A549 (cell line): ENCODE data around the gene BCAS3. TPM values are rescaled to one million over a fixed set of nuclear protein-coding genes. Genes with fewer than 3 reads are reported as not detected.

Experiments used
- ATAC-seq, 2 experiments: fragments of 200-7000 bp in 1 of 2; fragments of >200 bp in 1 of 2; cut with Nextera tagmentation in 1 of 2; cut with Tn5 transposase in 1 of 2; 3 replicates each; pipeline versions ENCODE4 v1.8.0 to v1.9.1; 2018 to 2020; ENCODE audit warnings: mild to moderate bottlenecking in 1 of 2, moderate library complexity in 1 of 2
- CTCF ChIA-PET: fragments of 300-600 bp; sonication (Branson Sonifier 250); formaldehyde crosslinking; extraction: SDS; loops from one replicate; lab custom pipeline; 2021; ENCODE audit warnings: antibody characterized with exemption, inconsistent platforms; lab: Yijun Ruan, JAX
- POLR2A ChIA-PET: fragments of 350-600 bp; formaldehyde crosslinking; extraction: SDS; loops from one replicate; lab custom pipeline; 2021; ENCODE audit warnings: antibody characterized with exemption, inconsistent platforms; lab: Yijun Ruan, JAX
- DNase-seq, 2 experiments: peaks; one replicate each; pipeline versions ENCODE4 v3.0.0 to v3.0.0-alpha.2; 2011 to 2016; ENCODE audit warnings: low read depth in 1 of 2, low spot score in 1 of 2
- FAIRE-seq: peaks from 2 replicates; lab custom pipeline; 2011; peaks lifted over from hg19 to GRCh38; lab: Jason Lieb, UNC
- H3K27ac ChIP-seq, 2 experiments: fragments of >200 bp; sonication (Bioruptor Twin); formaldehyde crosslinking; 3 replicates each; pipeline ENCODE4 v1.5.1; 2016 to 2017
- H3K4me1 ChIP-seq: fragments of >200 bp; sonication (Bioruptor Twin); formaldehyde crosslinking; 3 replicates; pipeline ENCODE4 v1.6.1; 2016
- H3K4me2 ChIP-seq: fragments of >200 bp; sonication (Bioruptor Twin); formaldehyde crosslinking; 3 replicates; pipeline ENCODE4 v1.6.1; 2016
- H3K4me3 ChIP-seq: fragments of >200 bp; sonication (Bioruptor Twin); formaldehyde crosslinking; 3 replicates; pipeline ENCODE4 v1.5.1; 2016
- H3K9me3 ChIP-seq: fragments of >200 bp; sonication (Bioruptor Twin); formaldehyde crosslinking; 3 replicates; pipeline ENCODE4 v1.6.1; 2016
- CTCF ChIP-seq: fragments of >200 bp; sonication (Bioruptor Twin); formaldehyde crosslinking; IDR thresholded peaks from 3 replicates; pipeline ENCODE4 v1.5.1; 2016
- EHF ChIP-seq: fragments of 250-450 bp; sonication (Bioruptor Pico); IDR thresholded peaks from 2 replicates; pipeline ENCODE4 v1.5.0; 2020; ENCODE audit warnings: mild to moderate bottlenecking
- GATA3 ChIP-seq: IDR thresholded peaks from 2 replicates; pipeline ENCODE4 v1.6.1; 2012; ENCODE audit warnings: borderline replicate concordance
- HMGXB4 ChIP-seq: fragments of 250-450 bp; sonication (Bioruptor Pico); IDR thresholded peaks from 2 replicates; pipeline ENCODE4 v1.5.0; 2021; ENCODE audit warnings: mild to moderate bottlenecking, moderate library complexity, borderline replicate concordance
- HOXA7 ChIP-seq: fragments of 250-450 bp; sonication (Bioruptor Pico); IDR thresholded peaks from 2 replicates; pipeline ENCODE4 v1.5.0; 2020; ENCODE audit warnings: mild to moderate bottlenecking, moderate library complexity
- HOXB5 ChIP-seq: fragments of 250-450 bp; sonication (Bioruptor Pico); IDR thresholded peaks from 2 replicates; pipeline ENCODE4 v1.5.0; 2020; ENCODE audit warnings: mild to moderate bottlenecking, moderate library complexity
- MAFK ChIP-seq: fragments of 450-650 bp; IDR thresholded peaks from 2 replicates; pipeline ENCODE4 v1.6.1; 2014; ENCODE audit not compliant: partially characterized antibody
- NR3C1 ChIP-seq: fragments of >200 bp; sonication (Bioruptor Twin); formaldehyde crosslinking; IDR thresholded peaks from 3 replicates; pipeline ENCODE4 v1.6.1; 2017
- PHF8 ChIP-seq: fragments of 200-600 bp; sonication (generic); IDR thresholded peaks from 2 replicates; pipeline ENCODE4 v1.6.1; 2016; ENCODE audit warnings: low read depth, mild to moderate bottlenecking, antibody characterized with exemption, moderate library complexity, borderline replicate concordance
- POLR2A ChIP-seq: IDR thresholded peaks from 2 replicates; pipeline ENCODE4 v1.6.1; 2012; ENCODE audit warnings: mild to moderate bottlenecking, low read length
- RAD21 ChIP-seq, 2 experiments: fragments of >200 bp in 1 of 2; sonication (Bioruptor Twin) in 1 of 2; formaldehyde crosslinking in 1 of 2; IDR thresholded peaks in 1 of 2; conservative IDR thresholded peaks in 1 of 2; 2 replicates in 1 of 2; 3 replicates in 1 of 2; pipeline ENCODE4 v1.6.1; 2012 to 2018; ENCODE audit warnings: inconsistent platforms in 1 of 2
- SMC3 ChIP-seq: fragments of >200 bp; sonication (Bioruptor Twin); formaldehyde crosslinking; IDR thresholded peaks from 3 replicates; pipeline ENCODE4 v1.6.1; 2018; ENCODE audit warnings: inconsistent platforms
- TFCP2L1 ChIP-seq: fragments of 250-450 bp; sonication (Bioruptor Pico); IDR thresholded peaks from 2 replicates; pipeline ENCODE4 v1.5.0; 2021; ENCODE audit warnings: mild to moderate bottlenecking
- TP53 ChIP-seq: fragments of 250-450 bp; sonication (Bioruptor Pico); IDR thresholded peaks from 2 replicates; pipeline ENCODE4 v1.5.0; 2021; ENCODE audit warnings: mild to moderate bottlenecking, moderate library complexity
- WGBS: methylation state at CpG from one replicate; pipeline ENCODE4 v1.1.6; 2017; ENCODE audit errors: missing lambda C conversion rate; 5-methylcytosine and 5-hydroxymethylcytosine counted together
- polyA plus RNA-seq, 4 experiments: library from polyadenylated mRNA; depleted of rRNA in 3 of 4; stranded (reverse); fragments of >200 nt; fragmentation: RNase III in 1 of 4; extraction: RNeasy Plus Mini Kit Qiagen cat#74134 plus additional on column Dnase treatment in 1 of 4; gene quantifications; 2 replicates in 3 of 4; 3 replicates in 1 of 4; pipeline ENCODE4 v1.2.3, GENCODE V29; 2011 to 2017
- TF ChIP-seq, protein P1 (sequence below): fragments of 150-350 bp; IDR thresholded peaks from 2 replicates; pipeline ENCODE4 v1.6.1; 2014; ENCODE audit warnings: low read depth, mild to moderate bottlenecking, low read length
- TF ChIP-seq, protein P2 (sequence below): fragments of >200 bp; sonication (Bioruptor Twin); formaldehyde crosslinking; IDR thresholded peaks from 3 replicates; pipeline ENCODE4 v1.6.1; 2016
- TF ChIP-seq, protein P3 (sequence below): fragments of >200 bp; sonication (Bioruptor Twin); formaldehyde crosslinking; IDR thresholded peaks from 2 replicates; pipeline ENCODE4 v1.6.1; 2016

BCAS3 gene
- polyA plus RNA-seq, 2 of the 4 experiments (the other 2 are of a cell fraction) = 14.7 to 43.4 TPM

DNA sequence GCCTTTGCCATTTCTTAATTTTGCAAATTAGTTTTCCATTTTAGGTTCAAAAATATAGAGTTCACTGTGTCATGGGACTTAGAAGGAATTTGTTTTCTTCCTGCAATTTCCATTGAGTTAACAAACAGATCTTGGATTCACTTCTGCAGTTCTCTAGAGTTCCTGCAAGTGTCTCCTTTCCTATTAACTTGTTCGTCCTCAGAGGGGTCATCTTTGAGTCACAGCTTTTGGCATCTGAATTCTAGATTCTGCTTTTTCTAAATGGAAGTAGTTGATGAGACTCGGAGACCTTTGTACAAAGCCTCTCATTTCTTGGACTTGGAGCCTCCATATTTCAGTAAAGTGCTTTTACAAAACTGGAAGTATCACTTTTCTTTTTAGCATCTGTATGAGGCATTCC, 323.3 kb downstream of the BCAS3 start (continued):
- TF ChIP-seq RAD21 (conservative IDR thresholded peaks at IDR 0.05 in 1 of 2, IDR thresholded peaks at IDR 0.05 in 1 of 2) = peak in 1 of 2 experiments; percentile 43; a peak in 3 of 5 replicates
- TF ChIP-seq, protein P1, sequence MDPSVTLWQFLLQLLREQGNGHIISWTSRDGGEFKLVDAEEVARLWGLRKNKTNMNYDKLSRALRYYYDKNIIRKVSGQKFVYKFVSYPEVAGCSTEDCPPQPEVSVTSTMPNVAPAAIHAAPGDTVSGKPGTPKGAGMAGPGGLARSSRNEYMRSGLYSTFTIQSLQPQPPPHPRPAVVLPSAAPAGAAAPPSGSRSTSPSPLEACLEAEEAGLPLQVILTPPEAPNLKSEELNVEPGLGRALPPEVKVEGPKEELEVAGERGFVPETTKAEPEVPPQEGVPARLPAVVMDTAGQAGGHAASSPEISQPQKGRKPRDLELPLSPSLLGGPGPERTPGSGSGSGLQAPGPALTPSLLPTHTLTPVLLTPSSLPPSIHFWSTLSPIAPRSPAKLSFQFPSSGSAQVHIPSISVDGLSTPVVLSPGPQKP = no peak

DNA sequence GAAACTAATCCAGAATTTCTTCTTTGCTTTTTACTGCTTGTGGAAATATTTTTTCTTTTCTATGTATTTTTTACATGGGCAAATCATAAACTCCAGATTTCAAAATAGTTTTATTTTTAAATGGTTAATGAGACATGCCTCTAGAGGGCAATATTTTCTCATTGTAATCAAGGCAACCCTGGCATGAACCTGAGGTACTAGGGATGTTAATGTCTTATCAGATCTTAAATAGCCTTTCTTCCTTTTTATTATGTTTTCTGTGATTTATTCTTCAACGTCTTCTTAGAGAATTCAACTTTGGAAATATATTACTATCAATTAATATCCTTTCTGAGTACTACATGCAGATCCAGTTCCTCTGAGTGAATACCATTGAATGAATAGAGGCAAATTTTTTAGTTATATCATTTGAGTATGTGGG, 324.7 kb downstream of the BCAS3 start:
- Histone ChIP-seq H3K9me3 (no peaks in the 10 kb centered on the region), H3K4me2 (no peak overlapping the region), H3K27ac (no peak overlapping the region), H3K4me3 (no peak overlapping the region), H3K4me1 (peaks cover 7% of the 10 kb centered on the region; the same call in 2 of the 3 replicates)
- TF ChIP-seq SMC3 = peak; percentile 88
- no peak for TF ChIP-seq POLR2A
- TF ChIP-seq HOXA7 (CRISPR knock-in tag) = no peak
- TF ChIP-seq GATA3 = peak; percentile 18; the same call in 1 of the 2 replicates
- TF ChIP-seq, protein P1 = no peak
- TF ChIP-seq CTCF = peak; percentile 91
- TF ChIP-seq, protein P2, sequence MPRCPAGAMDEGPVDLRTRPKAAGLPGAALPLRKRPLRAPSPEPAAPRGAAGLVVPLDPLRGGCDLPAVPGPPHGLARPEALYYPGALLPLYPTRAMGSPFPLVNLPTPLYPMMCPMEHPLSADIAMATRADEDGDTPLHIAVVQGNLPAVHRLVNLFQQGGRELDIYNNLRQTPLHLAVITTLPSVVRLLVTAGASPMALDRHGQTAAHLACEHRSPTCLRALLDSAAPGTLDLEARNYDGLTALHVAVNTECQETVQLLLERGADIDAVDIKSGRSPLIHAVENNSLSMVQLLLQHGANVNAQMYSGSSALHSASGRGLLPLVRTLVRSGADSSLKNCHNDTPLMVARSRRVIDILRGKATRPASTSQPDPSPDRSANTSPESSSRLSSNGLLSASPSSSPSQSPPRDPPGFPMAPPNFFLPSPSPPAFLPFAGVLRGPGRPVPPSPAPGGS = no peak
- TF ChIP-seq, protein P3, sequence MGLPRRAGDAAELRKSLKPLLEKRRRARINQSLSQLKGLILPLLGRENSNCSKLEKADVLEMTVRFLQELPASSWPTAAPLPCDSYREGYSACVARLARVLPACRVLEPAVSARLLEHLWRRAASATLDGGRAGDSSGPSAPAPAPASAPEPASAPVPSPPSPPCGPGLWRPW = no peak
- TF ChIP-seq HMGXB4 = no peak
- TF ChIP-seq HOXB5 (CRISPR knock-in tag) = no peak
- peak; percentile 91 to 95 for TF ChIP-seq RAD21 (conservative IDR thresholded peaks at IDR 0.05 in 1 of 2, IDR thresholded peaks at IDR 0.05 in 1 of 2)
- no peak for TF ChIP-seq PHF8
- FAIRE-seq (peak; percentile 91), ATAC-seq (peak in 1 of 2 experiments; percentile 64; a peak in 3 of 6 replicates), DNase-seq (peak; percentile 7 to 63)
- ChIA-PET CTCF (interaction anchor here (1.0 to 2.7 kb wide), 7 partner anchors 282 to 572 kb away, joined by 4 to 20 read pairs (median 7); partner anchors contain the start of gene TBX2), POLR2A (no interaction called here)
- 0% methylated on average over 1 of the region's 1 CpG for WGBS

DNA sequence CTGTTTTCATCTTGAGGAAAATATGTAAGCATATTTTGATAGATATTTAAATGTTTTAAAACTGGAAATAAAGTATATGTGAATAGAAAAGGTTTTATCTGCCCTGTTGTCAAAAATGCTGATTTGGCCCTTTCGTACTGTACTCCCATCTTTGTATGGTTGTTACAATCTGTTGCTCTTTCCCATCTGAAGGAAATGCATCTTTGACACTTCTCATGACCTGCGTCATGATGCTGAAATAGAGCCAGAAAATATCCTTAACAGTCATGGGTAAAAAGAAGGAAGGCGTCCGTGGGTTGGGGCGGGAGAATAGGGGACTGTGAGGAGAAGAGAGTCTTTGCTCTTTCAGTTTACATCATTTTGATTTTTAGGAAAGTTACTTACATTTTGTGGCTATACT, 327.7 kb downstream of the BCAS3 start:
- H3K4me3 ChIP-seq = no peak overlapping the region
- CTCF ChIA-PET = interaction anchor here (0.9 to 1.0 kb wide), 2 partner anchors 385 to 404 kb away, joined by 3 to 4 read pairs; no protein-coding TSS in a partner anchor
- TF ChIP-seq MAFK (peak; percentile 82), TP53 (CRISPR knock-in tag) (no peak), CTCF (no peak), EHF (CRISPR knock-in tag) (no peak), TFCP2L1 (CRISPR knock-in tag) (no peak), NR3C1 (no peak)
- TF ChIP-seq, all 56 proteins: peak for 1
- H3K9me3 ChIP-seq = no peaks in the 10 kb centered on the region
- FAIRE-seq = no peak
- no peak overlapping the region for H3K4me2 ChIP-seq
- no peak overlapping the region for H3K27ac ChIP-seq
- no peak for ATAC-seq
- 91% methylated on average over 5 of the region's 5 CpGs for WGBS
- DNase-seq = no peak
- POLR2A ChIA-PET = no interaction called here
- H3K4me1 ChIP-seq = peaks cover 7% of the 10 kb centered on the region; the same call in 2 of the 3 replicates
